NCI-H187 (cell line): Measurements from ENCODE around the gene WDR76.
"Not testable (repeated sequence)": the region's sequence is repeated elsewhere in the genome, so short reads cannot be mapped to it uniquely, and the experiment has no call there.

Experiments
- DNase-seq, 2 experiments: peaks; one replicate each; lab custom pipeline; 2025; lab: John Stamatoyannopoulos, UW

The WDR76 gene

DNA sequence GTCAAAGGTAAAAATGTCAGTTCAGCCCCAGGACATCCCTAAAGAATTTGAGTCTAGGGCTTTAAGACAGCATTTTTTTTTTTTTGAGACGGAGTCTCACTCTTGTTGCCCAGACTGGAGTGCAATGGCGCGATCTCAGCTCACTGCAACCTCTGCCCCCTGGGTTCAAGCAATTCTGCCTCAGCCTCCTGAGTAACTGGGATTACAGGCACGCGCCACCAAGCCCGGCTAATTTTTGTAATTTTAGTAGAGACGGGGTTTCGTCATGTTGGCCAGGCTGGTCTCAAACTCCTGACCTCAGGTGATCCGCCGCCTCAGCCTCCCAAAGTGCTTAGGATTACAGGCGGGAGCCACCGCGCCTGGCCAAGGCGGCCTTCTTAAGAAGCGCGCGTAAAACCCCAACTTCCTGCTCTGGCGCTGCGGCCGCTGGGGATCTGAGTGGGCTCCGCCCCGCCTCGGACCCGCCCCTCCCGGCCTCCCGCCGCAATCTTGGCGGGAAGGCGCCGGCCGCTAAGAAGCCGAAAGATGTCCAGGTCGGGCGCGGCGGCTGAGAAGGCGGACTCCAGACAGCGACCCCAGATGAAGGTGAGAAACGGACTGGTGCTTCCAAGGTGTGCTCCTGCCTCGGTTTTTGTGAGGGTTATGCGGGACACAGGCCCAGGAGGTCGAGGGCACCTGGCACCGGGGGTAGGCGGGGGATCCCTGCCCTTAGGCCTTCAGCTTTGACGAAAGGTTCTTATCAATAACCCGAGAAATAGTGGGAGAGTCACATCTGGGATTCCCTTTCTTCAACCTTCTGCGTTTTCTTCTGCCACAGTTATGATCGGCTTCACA is at the start of gene WDR76:
Gene WDR76, plus strand, starts transcription at position 495 of the 834 bp plus-strand sequence. Its CDS starts 31 bp downstream, at position 526.
- peak; percentile 29 to 66 for DNase-seq

DNA sequence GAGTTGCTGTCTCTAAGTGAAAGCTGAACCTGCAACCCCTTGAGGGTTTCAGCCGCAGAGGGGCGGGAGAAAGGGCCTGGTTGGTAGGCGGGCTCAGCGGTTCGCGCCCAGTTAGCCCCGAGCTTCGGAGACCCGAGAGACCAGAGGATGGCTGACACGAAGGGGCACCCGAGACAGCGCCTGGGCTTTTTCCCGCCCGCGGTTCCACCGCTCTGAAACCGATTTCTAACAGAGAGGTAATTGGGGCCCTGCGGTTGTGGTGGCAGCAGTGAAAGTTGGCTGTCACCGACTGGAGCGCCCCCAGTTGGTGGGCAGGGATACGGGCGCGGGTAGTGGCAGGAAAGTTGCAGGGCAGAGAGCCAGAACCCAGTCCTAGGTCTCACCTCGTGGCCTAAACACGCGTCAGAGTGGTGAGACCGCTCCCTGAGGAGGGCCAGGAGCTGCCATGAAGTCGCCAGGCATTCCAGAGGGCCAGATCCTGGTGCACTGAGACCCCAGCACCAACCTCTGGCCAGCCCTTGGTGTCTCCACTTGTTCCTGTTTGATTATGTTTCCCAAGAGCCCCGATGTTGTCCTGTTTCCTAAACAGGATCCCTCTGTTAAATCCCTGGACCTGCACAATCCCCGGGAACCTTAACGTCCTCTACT is 49.4 kb upstream of the WDR76 start:
- DNase-seq, result peak; percentile 19 to 88

DNA sequence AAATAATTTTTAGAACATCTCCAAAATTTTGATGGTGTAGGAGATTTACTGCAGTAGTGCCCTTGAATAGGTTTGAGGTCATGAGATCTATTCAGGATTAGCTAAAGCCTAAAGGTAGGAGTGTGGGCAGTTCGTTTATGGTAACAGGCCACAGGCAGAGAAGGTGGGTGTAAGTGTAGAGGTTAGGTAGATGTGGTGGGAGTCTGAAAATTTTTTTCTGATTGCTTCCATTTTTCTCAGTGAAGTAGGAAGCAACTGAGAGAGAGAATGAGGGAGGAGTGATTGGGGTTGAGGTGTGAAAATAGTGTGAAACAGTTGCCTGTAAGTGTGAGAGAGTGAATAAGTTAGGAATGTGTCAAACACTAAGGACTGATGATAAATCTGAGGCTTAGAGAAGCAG is 47.8 kb upstream of the WDR76 start:
- no peak for DNase-seq

DNA sequence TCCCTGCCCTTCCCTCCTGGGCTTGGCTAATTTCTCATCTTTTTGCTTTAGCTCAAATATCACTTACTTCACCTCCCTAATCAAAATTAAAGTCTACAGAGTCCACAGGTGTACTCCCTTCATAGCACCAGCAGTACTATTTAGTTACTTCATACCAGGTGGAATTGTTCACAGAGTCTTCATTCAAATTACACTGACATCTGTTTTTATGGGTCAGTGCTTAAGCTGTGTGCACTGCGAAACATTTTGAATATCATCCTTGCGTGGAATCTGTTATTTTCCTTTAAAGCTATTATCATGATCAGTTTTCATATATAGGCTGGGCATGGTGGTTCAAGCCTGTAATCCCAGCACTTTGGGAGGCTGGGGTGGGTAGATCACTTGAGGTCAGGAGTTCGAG is 37.4 kb upstream of the WDR76 start:
- no peak for DNase-seq

DNA sequence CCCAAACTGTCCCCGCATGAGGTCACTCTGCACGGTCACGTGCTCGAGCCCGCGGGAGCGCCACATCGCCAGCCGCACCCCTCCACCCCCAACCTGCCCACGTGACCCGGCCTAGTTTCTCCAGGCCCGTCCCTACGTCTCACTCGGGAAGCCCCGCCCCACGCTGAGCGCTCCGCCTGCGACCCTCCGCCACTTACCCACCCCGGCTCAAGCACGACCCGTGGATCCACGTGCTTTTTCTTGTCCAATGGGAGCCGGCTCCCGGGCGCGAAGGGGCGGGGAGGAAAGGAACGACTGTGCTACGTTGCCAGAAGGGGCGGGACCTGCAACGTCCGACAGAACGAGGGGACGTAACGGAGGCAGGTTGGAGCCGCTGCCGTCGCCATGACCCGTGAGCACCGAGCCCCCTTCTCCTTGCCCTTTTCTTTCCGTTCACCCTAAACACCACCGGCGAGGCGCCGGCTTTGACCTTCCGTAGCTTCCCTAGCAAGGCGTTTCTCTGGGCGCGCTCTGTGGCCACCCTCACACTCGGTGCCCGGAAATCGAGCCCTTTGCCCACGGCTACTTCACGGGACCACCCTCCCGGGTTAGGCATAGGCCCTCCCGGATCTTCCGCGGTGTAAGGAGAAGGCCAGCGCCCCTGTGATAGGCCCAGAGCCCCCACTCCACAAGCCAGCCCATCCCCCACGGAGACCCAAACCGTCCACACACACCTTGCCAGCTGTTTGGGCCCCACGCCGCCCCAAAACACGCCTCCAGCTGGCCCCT is 34.6 kb upstream of the WDR76 start, which contains the start of gene SERF2:
Gene SERF2, plus strand, starts transcription at position 328 of the 768 bp plus-strand sequence. Its CDS starts 57 bp downstream, at position 385.
- peak; percentile 86 to 96 for DNase-seq

DNA sequence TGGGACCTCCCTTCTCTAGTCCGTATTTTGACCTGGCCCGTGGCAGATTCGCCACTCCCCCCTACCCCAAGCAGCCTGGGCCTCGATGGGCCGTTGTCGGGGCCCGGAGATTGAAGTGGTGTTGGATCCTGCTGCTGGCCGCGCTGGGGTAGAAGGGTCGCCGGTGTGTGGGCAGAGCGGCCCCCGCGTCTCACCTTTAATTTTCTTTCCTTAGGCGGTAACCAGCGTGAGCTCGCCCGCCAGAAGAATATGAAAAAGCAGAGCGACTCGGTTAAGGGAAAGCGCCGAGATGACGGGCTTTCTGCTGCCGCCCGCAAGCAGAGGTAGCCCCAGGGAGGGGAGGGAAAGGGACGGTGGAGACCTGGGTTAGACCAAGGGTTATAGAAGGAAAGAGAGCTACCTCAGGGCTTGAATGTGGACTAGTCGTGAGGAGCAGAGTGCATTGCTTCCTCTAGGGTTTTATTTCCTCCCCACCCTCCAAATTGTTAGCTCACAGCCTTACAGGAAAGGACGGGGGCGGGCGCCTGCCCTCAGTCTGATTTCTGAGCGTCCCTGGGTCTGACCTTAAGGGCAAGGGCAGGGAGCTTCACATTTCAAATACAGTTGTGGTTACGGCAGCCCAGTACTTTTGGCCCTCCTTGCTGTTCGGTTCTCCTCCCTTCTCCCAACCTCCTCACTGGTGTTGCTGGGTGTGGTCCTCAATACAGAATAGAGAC is 33.9 kb upstream of the WDR76 start:
- DNase-seq, result no peak

DNA sequence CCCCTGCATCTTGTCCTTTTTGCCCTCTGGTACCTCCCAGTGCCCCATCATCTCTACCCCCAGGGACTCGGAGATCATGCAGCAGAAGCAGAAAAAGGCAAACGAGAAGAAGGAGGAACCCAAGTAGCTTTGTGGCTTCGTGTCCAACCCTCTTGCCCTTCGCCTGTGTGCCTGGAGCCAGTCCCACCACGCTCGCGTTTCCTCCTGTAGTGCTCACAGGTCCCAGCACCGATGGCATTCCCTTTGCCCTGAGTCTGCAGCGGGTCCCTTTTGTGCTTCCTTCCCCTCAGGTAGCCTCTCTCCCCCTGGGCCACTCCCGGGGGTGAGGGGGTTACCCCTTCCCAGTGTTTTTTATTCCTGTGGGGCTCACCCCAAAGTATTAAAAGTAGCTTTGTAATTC is 33.2 kb upstream of the WDR76 start:
- no peak for DNase-seq

DNA sequence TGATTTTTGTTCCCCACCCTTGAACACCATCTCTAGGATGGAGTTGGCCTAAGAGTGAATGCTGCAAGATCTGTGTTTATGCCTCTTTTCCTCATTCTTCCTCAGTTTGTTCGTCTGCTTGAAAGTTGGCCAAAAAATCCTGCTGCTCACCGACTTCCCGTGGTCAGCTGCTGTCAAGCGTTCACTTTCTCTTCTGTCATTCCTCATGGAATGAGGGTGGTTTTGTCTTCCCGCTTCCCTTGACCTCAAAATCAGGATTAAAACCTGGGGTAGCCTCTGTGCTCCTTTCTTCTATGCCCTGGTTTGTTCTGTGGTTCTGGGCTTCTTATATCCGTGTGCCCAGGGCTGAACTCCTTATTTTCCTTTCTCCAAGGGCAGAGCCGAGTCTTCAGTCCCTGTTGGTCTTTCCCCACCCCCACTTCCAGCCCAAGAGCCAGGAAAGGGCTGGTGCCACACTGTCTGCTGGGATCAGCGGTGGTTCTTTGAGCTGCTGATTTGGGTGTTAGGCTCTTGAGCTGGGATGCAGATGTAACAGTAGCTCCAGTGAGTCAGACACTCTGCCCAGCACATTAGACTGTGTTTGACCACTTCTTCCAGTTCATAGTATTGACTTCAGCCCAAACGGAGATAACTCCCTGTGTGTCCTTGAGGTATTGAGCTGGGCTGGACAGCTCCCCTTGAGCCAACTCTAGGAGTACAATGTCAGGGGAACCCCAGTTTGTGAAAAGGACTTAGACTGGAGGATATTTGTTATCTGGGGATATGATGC is 32.3 kb upstream of the WDR76 start:
- no peak for DNase-seq

DNA sequence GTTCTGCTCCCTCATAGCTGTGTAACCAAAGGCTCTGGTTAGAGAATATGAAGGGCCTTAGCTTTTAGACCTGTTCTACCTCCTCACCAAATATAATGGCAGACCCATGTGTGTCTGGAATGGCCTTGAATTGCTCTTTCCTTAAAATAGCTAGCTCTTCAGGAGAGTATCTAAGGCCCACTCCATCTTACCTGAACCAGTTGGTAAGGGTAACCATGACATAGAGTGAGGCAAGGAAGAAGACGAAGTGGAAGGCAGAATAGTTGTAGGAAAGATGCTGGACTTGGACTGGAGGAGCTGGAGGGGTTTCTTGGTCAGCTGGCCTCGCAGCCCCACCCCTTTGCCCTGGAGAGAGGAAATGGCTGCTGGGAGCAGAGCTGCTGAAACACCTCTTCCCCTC is 31.6 kb upstream of the WDR76 start:
- DNase-seq, result no peak

DNA sequence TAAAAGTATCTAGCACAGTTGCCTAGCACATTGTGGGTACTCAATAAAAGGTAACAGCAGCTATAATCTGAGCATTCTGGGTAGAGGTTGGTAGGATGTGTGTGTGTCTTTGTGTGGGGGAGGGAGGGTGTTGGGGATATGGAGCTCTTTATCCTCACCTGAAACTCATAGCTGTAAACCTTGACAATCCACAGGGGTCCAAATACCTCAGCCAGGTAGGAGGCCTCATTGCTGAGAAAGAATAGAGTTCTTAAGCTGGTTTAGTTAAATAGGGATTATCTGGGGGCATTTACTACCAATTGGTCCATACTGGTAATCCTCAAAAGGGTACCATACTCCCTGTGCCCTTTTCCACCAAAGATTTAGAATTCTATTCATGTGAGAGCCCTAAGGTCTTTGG is 30.8 kb upstream of the WDR76 start:
- DNase-seq, result no peak

DNA sequence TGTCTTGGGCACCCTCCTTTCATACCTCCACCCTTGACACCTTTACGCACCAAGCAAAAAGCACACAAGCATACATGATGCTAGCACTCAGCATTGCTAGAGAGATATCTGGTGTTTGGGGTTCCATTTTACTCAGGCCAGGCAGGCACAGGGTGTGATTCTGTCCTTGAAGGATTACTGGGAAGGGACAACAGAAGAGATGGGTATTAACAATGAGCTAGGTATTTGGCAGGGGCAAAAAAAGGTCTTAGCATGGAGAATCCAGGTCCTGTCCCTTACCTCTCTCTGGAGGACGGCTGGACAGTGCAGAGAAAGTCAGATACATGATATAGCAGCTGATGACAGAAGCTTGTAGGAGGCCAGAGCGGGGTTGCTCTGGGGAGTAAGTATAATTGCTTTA is 30.2 kb upstream of the WDR76 start:
- no peak for DNase-seq

DNA sequence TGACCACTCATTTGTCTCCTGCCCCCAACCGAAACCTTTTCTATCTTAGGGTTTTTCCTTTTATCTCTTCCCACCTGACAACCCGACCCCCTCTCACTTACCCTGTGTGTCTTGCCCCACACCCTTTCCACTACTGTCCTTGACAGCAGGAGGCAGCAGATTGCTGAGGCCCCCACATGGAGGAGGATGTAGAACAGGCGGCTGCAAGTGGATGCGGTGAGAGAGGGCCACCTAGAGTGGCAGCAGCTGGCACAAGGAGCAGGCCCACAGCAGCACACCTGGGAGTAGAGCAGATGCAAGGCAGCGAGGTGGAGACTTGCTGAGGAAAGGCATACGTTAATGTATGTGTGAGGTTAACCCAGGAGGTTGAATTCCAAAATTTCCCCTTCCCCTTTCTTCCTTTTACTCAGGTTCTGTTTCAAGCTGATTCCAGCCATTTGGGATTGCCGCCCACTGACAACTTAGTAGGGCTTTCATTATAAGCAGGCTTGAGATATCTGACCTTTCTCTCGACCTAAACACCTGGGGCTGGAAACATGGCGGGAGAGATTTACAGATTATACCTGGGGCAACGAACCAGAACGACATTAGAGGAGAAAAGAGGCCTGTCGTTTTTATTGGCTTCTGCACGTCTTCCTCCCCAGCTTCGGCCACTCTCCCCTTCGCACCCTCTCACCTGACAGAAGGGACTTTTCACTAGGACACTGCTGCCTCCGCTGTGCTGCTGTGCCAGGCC is 27.4 kb upstream of the WDR76 start:
- DNase-seq, result peak; percentile 30 to 35

DNA sequence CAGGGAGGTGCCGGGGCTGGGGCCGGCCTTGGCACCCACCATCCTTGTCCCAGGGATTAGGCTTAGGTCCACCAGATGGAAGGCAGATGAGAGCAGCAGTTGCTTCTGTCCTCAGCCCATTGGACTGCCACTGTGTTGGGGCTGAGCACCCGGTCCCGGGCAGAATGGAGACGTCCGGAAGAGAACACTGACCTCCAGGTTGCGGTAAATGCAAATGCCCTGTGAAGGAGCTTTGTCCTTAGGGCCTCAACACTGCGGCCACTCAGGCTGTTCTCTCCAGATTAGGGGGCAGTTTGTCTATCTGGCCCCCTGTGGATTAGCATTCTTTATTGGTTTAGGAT is 26.9 kb upstream of the WDR76 start, which contains the start of gene SERINC4:
Gene SERINC4, minus strand, starts transcription at position 276 of the 341 bp plus-strand sequence. Its CDS starts 234 bp downstream, at position 42.
- DNase-seq, result no peak

DNA sequence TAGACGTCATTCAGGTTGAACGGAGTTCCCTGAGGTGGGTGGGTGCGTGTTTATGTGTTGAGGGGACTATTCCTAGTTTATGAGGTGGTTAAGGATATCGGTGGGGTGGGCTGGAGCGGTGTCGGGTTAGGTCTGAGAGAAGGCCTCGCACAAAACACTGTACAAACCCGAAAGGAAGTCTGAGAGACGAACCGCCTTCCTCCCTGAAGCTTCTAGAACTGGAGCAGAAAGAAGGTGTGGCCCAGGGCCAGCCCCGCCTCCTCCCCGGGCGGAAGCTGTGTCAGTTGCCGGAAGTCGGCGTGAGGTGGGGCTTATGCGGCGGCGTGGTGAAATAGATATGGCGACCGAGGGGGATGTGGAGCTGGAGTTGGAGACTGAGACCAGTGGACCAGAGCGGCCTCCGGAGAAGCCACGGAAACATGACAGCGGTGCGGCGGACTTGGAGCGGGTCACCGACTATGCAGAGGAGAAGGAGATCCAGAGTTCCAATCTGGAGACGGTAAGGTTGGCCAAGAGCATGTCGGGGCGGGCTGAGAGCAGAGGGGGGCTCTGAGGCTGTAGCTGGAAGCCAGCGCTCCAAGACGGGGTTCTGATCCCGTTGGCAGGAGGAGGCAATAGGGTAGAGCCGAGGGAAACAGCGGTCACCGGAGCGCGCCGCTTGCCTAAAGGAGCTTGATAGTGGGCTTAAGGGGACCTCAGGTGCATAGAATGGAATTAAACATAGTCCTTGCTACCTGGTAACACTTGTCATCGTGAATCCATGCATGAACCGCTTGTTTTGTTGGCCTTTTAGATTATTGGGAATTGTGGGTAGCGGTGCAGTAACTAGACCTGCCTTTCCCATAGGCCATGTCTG is 26.3 kb upstream of the WDR76 start, which contains the start of gene HYPK:
Gene HYPK, plus strand, starts transcription at position 314 of the 856 bp plus-strand sequence. Its CDS starts 24 bp downstream, at position 338.
- peak; percentile 9 to 62 for DNase-seq

DNA sequence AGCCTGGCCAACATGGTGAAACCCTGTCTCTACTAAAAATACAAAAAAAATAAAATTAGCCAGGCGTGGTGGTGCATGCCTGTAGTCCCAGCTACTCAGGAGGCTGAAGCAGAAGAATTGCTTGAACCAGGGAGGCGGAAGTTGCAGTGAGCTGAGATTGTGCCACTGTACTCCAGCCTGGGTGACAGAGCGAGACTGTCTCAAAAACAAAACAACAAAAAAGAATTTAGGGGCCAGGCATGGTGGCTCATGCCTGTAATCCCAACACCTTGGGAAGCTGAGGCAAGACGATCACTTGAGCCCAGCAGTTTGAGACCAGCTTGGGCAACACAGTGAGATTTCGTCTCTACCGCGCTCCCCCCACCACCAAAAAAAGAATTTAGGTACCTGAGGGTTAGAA is 24.1 kb upstream of the WDR76 start:
- not testable (repeated sequence) for DNase-seq

DNA sequence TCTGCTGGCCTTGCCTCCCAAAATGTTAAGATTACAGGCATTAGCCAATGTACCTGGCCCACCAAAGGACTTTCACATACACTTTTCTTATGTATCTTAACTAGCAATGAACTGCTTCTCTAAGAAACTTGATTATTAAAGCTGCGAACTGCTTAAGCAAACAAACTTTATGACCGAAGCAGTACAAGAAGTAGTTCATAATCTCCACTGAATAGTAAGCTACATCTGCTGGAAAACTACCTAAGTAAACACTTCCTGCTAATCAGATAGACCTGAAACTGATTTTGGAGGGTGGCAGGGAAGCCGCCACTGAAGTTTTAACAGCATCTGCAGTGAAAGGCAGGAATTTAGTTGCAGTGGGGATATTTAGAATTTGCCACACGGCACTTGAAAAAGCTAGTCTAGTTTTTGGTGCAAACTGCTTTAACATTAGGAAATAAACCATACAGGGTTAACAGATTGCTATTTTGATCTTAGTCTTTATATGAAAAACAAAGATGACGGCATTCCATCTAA is 18.3 kb upstream of the WDR76 start:
- DNase-seq, result no peak

DNA sequence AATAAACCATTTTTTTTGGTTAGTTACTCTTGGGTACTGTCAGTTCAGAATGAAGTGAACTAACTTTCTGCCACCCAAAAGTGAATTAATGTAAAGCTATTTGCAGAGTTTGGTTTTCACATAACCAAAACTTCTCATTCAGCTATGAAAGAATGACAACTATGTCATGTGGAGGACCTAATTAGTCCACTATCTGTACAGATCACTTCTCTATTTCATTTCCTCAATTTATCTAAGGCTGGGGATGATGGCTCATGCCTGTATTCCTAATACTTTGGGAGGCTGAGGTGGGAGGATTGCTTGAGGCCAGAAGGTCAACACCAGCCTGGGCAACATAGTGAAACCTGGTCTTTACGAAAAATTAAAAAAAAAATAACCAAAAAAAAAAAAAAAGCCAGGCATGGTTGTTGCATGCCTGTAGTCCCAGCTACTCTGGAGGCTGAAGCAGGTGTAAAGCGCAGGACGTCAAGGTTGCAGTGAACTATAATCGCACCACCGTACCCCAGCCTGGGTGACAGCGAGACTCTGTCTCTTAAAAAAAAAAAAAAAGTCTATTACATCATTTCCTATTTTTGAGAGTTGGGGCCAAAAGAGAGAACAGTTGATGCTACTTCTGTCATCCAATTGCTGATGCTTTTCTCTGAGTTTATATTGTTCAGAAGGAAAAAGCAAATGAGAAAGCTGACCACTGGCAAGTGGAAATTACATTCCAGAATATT is 17.7 kb upstream of the WDR76 start:
- no peak for DNase-seq

DNA sequence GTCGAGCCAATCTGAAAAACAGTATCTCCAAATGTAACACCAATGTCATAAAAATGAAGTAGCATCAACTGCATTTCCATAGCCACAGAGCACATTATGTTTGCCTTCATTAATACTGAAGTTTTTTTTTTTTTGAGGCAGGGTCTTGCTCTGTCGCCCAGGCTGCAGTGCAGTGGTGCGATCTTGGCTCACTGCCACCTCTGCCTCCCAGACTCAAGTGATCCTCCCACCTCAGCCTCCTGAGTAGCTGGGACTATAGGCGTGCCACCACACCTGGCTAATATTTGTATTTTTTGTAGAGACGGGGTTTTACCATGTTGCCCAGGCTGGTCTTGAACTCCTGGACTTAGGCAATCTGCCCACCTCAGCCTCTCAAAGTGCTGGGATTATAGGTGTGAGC is 11.7 kb upstream of the WDR76 start:
- DNase-seq, result not testable (repeated sequence)
